ENCODE data around the gene TSPAN32. TPM values are rescaled to one million over a fixed set of nuclear protein-coding genes. Genes with fewer than 3 reads are reported as not detected.

Gene TSPAN32
- total RNA-seq, 1 experiment from 2014 or later: not detected

DNA sequence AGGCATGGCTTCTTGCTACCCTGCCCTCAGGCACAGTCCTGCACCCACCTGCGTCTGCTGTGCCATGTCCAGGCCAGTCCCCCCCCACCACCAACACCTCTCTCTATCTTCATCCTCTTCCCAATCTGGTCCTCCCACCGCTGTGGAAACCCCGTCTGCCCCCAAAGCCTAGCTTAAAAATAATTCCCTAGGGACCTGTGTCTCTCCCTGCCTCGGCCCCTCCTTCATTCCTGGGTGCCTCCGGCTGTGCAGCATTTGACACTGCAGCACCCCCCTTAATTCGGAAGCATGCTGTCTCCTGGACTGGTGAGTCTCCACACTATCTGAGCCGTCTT, 28.9 kb upstream of the TSPAN32 start:
- intact Hi-C loops (cut with micrococcal nuclease; ENCODE audit: unreplicated experiment): no loop called here
- no peak overlapping the region for H3K27ac ChIP-seq (ENCODE audit: low read depth, low read length, poor library complexity, severe bottlenecking)
- no peaks in the 10 kb centered on the region for H3K36me3 ChIP-seq (ENCODE audit: insufficient read depth, low read length, poor library complexity, severe bottlenecking)
- TF ChIP-seq EZH2 (IDR thresholded peaks at IDR 0.05; ENCODE audit: borderline replicate concordance, low read depth, low read length, poor library complexity, severe bottlenecking) (no peak), CTCF (conservative IDR thresholded peaks at IDR 0.05; ENCODE audit: low read depth, low read length) (no peak)
- ChIA-PET POLR2A (ENCODE audit: low non-redundant PET) (no interaction called here), CTCF (no interaction called here)
- no peaks in the 10 kb centered on the region for H3K4me1 ChIP-seq (ENCODE audit: insufficient read depth, low read length, poor library complexity, severe bottlenecking)
- H3K9me3 ChIP-seq (ENCODE audit: low read depth, low read length, poor library complexity, severe bottlenecking): no peaks in the 10 kb centered on the region
- no peak overlapping the region for H3K4me3 ChIP-seq (ENCODE audit: low read depth, low read length, poor library complexity, severe bottlenecking)
- DNase-seq (ENCODE audit: low spot score): no peak
- no TSS peak for BruUV-seq (replicated peaks)
- peaks cover 75% of the 10 kb centered on the region for H3K27me3 ChIP-seq (replicated peaks; ENCODE audit: insufficient read depth, low read depth, low read length, poor library complexity)

DNA sequence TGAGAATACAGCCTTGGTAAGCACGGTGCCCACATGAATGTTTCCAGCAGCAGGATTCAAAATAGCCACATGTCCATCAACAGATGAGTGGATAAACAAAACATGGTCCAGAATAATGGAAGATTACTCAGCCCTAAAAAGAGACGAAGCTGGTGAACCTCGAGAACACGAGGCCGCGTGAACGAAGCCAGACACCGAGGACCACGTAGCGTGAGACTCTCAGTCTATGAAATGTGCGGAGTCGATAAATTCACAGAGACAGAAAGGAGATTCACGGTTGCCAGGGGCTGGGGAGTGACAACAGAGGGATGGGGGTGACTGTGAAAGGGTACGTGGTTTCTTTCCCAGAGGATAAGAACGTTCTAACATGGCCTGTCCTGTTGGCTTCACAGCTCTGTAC, 28.5 kb upstream of the TSPAN32 start:
- H3K4me1 ChIP-seq (ENCODE audit: insufficient read depth, low read length, poor library complexity, severe bottlenecking): no peaks in the 10 kb centered on the region
- no peaks in the 10 kb centered on the region for H3K9me3 ChIP-seq (ENCODE audit: low read depth, low read length, poor library complexity, severe bottlenecking)
- peaks cover 75% of the 10 kb centered on the region for H3K27me3 ChIP-seq (replicated peaks; ENCODE audit: insufficient read depth, low read depth, low read length, poor library complexity)
- ChIA-PET POLR2A (ENCODE audit: low non-redundant PET) (no interaction called here), CTCF (no interaction called here)
- no peak overlapping the region for H3K27ac ChIP-seq (ENCODE audit: low read depth, low read length, poor library complexity, severe bottlenecking)
- no TSS peak for BruUV-seq (replicated peaks)
- H3K4me3 ChIP-seq (ENCODE audit: low read depth, low read length, poor library complexity, severe bottlenecking): no peak overlapping the region
- no peak for DNase-seq (ENCODE audit: low spot score)
- no peak for TF ChIP-seq EZH2 (IDR thresholded peaks at IDR 0.05; ENCODE audit: borderline replicate concordance, low read depth, low read length, poor library complexity, severe bottlenecking)
- no peak for TF ChIP-seq CTCF (conservative IDR thresholded peaks at IDR 0.05; ENCODE audit: low read depth, low read length)
- H3K36me3 ChIP-seq (ENCODE audit: insufficient read depth, low read length, poor library complexity, severe bottlenecking): no peaks in the 10 kb centered on the region
- intact Hi-C loops (cut with micrococcal nuclease; ENCODE audit: unreplicated experiment): no loop called here

GRCh38 chr11:2273771-2274170, 28.0 kb upstream of the TSPAN32 start:
- TF ChIP-seq EZH2 (IDR thresholded peaks at IDR 0.05; ENCODE audit: borderline replicate concordance, low read depth, low read length, poor library complexity, severe bottlenecking) (no peak), CTCF (conservative IDR thresholded peaks at IDR 0.05; ENCODE audit: low read depth, low read length) (no peak)
- CTCF ChIA-PET: no interaction called here
- H3K36me3 ChIP-seq (ENCODE audit: insufficient read depth, low read length, poor library complexity, severe bottlenecking): no peaks in the 10 kb centered on the region
- POLR2A ChIA-PET (ENCODE audit: low non-redundant PET): no interaction called here
- no peak for DNase-seq (ENCODE audit: low spot score)
- intact Hi-C loops (cut with micrococcal nuclease; ENCODE audit: unreplicated experiment): no loop called here
- no peak overlapping the region for H3K27ac ChIP-seq (ENCODE audit: low read depth, low read length, poor library complexity, severe bottlenecking)
- BruUV-seq (replicated peaks): no TSS peak
- H3K9me3 ChIP-seq (ENCODE audit: low read depth, low read length, poor library complexity, severe bottlenecking): no peaks in the 10 kb centered on the region
- no peak overlapping the region for H3K4me3 ChIP-seq (ENCODE audit: low read depth, low read length, poor library complexity, severe bottlenecking)
- H3K27me3 ChIP-seq (replicated peaks; ENCODE audit: insufficient read depth, low read depth, low read length, poor library complexity): peaks cover 75% of the 10 kb centered on the region
- H3K4me1 ChIP-seq (ENCODE audit: insufficient read depth, low read length, poor library complexity, severe bottlenecking): no peaks in the 10 kb centered on the region

Data from A673 (cell line).